Measurements from ENCODE around the gene DENND1C. TPM values are rescaled to one million over a fixed set of nuclear protein-coding genes. Genes with fewer than 3 reads are reported as not detected.

The DENND1C gene
- total RNA-seq, 4 donors from 2014 or later, result 1.0 to 7.6 (median 4.6) TPM

DNA sequence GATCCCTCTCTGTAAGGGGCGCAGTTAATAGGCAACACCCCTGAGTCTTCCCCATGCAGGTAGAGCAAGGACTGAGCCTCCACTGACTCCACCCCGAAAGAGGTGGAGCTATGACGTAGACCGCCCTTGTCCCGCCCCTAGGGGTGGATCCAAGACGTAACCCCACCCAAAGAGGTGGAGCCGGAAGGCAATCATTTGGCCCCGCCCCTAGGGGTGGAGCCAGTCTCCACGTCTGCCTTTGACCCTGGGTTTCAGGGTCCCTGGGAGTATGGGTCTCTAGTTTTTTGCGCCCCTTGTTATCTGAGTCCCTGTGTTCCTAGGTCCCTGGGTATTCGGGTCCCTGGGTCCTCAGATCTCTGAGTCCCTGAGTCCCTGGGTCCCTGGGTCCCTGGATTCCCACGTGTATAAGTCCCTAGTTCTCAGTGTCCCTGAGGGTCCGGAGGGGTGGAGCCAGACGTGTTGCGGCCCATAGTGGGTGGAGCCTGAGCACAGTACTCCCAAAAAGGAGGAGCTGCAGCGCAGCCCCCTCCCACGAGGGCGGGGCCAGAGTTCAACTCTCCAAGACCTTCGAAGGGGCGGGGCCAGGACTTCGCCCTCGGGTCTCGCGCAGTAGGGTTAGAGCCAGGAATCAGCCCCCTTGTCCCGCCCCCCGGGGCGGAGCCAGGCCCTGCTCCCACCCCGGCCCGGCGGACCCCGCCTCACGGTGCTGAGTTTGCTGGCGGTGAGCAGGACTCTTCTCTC, 5.3 kb downstream of the DENND1C start:
- ATAC-seq (ENCODE audit: low FRiP score) (peak; percentile 64), DNase-seq (ENCODE audit: low spot score) (no peak)
- TF ChIP-seq, protein P1, sequence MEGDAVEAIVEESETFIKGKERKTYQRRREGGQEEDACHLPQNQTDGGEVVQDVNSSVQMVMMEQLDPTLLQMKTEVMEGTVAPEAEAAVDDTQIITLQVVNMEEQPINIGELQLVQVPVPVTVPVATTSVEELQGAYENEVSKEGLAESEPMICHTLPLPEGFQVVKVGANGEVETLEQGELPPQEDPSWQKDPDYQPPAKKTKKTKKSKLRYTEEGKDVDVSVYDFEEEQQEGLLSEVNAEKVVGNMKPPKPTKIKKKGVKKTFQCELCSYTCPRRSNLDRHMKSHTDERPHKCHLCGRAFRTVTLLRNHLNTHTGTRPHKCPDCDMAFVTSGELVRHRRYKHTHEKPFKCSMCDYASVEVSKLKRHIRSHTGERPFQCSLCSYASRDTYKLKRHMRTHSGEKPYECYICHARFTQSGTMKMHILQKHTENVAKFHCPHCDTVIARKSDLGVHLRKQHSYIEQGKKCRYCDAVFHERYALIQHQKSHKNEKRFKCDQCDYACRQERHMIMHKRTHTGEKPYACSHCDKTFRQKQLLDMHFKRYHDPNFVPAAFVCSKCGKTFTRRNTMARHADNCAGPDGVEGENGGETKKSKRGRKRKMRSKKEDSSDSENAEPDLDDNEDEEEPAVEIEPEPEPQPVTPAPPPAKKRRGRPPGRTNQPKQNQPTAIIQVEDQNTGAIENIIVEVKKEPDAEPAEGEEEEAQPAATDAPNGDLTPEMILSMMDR (IDR thresholded peaks at IDR 0.05), result no peak

- DNase-seq (ENCODE audit: low spot score) (no peak), ATAC-seq (ENCODE audit: low FRiP score) (no peak)
- TF ChIP-seq, protein P1 (IDR thresholded peaks at IDR 0.05), result no peak
Measured at GRCh38 chr19:6475321-6476108, 6.1 kb downstream of the DENND1C start.

DNA sequence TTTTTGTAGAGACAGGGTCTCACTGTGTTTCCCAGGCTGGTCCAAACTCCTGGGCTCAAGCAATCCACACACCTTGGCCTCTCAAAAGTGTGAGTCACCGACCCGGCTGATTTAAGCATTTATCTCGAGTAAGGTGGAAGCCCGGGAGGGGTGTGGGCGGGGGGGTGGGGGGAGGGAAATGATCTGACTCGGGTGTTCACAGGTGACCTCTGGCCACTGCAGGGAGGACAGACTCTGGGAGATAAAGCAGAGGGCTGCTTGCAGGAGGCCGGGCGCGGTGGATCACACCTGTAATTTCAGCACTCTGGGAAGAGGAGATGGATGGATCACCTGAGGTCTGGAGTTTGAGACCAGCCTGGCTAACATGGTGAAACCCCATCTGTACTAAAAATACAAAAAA, 7.9 kb downstream of the DENND1C start:
- TF ChIP-seq, protein P1 (IDR thresholded peaks at IDR 0.05), result no peak
- no peak for DNase-seq (ENCODE audit: low spot score)
- no peak for ATAC-seq (ENCODE audit: low FRiP score)

- DNase-seq (ENCODE audit: low spot score) (no peak), ATAC-seq (ENCODE audit: low FRiP score) (no peak)
- TF ChIP-seq, protein P1 (IDR thresholded peaks at IDR 0.05), result no peak
Measured at GRCh38 chr19:6472713-6473112, 8.9 kb downstream of the DENND1C start.

GRCh38 chr19:6471076-6471475, 10.5 kb downstream of the DENND1C start:
- ATAC-seq (ENCODE audit: low FRiP score) (no peak), DNase-seq (ENCODE audit: low spot score) (no peak)
- TF ChIP-seq, protein P1 (IDR thresholded peaks at IDR 0.05), result no peak

- no peak for DNase-seq (ENCODE audit: low spot score)
- TF ChIP-seq, protein P1 (IDR thresholded peaks at IDR 0.05), result no peak
- ATAC-seq (ENCODE audit: low FRiP score), result no peak
Measured at GRCh38 chr19:6470173-6470572, 11.4 kb downstream of the DENND1C start.
